ENCODE results near the gene MCU.

DNA sequence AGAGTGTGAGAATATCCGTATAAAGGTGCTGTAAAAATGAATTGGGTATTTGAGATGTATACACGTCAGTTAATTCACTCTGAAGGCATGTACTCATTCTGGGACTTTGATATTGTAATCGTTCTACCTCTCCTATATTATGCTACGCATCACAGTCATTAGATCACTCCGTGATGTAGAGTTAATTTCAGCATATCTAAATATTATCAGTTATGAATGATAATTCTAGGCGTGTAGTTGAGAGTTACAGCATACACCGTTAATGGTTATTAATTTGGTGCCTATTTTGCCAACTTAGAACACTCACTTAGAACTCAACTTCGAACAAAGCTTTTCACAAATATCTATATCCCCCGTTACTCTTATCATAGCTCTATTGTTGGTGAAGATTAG is 477 bp upstream of the MCU start:
- TF ChIP-seq, protein P1, sequence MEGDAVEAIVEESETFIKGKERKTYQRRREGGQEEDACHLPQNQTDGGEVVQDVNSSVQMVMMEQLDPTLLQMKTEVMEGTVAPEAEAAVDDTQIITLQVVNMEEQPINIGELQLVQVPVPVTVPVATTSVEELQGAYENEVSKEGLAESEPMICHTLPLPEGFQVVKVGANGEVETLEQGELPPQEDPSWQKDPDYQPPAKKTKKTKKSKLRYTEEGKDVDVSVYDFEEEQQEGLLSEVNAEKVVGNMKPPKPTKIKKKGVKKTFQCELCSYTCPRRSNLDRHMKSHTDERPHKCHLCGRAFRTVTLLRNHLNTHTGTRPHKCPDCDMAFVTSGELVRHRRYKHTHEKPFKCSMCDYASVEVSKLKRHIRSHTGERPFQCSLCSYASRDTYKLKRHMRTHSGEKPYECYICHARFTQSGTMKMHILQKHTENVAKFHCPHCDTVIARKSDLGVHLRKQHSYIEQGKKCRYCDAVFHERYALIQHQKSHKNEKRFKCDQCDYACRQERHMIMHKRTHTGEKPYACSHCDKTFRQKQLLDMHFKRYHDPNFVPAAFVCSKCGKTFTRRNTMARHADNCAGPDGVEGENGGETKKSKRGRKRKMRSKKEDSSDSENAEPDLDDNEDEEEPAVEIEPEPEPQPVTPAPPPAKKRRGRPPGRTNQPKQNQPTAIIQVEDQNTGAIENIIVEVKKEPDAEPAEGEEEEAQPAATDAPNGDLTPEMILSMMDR (conservative IDR thresholded peaks at IDR 0.05; ENCODE audit: low read depth, low read length) = no peak
- TF ChIP-seq EZH2 (IDR thresholded peaks at IDR 0.05; ENCODE audit: borderline replicate concordance, low read depth, low read length, poor library complexity, severe bottlenecking) = no peak

Data from A673 (cell line).